COR-L47 (cell line): Measurements from ENCODE around the gene CRYGC.
A peak's percentile ranks its signal among the peaks of the same experiment; 100 is the strongest.
"Not testable (repeated sequence)": the region's sequence is repeated elsewhere in the genome, so short reads cannot be mapped to it uniquely, and the experiment has no call there.

Experiments
- DNase-seq: peaks from one replicate; lab custom pipeline; 2025; lab: John Stamatoyannopoulos, UW

CRYGC gene

GRCh38 chr2:208129744-208130711 is at the start of gene CRYGC:
TSS of gene CRYGC (minus strand) at chr2:208129828. CDS start at chr2:208129792, 36 bp downstream.
- no peak for DNase-seq

GRCh38 chr2:208179028-208179609 is 49.5 kb upstream of the CRYGC start:
- DNase-seq: no peak

GRCh38 chr2:208175840-208176153 is 46.2 kb upstream of the CRYGC start:
- no peak for DNase-seq

- DNase-seq: peak; percentile 72
Measured at GRCh38 chr2:208175069-208175839, 45.6 kb upstream of the CRYGC start.

- no peak for DNase-seq
Measured at GRCh38 chr2:208174144-208174543, 44.5 kb upstream of the CRYGC start.

GRCh38 chr2:208172125-208172524 is 42.5 kb upstream of the CRYGC start:
- DNase-seq: no peak

GRCh38 chr2:208164951-208165755 is 35.5 kb upstream of the CRYGC start:
- no peak for DNase-seq

GRCh38 chr2:208163489-208163888 is 33.9 kb upstream of the CRYGC start, which contains the start of gene CRYGA:
TSS of gene CRYGA (minus strand) at chr2:208163589. CDS start at chr2:208163556, 33 bp downstream.
- DNase-seq: no peak

- no peak for DNase-seq
Measured at GRCh38 chr2:208156439-208156838, 26.8 kb upstream of the CRYGC start.

GRCh38 chr2:208153156-208153555 is 23.5 kb upstream of the CRYGC start:
- DNase-seq: no peak

- no peak for DNase-seq
Measured at GRCh38 chr2:208150956-208151355, 21.3 kb upstream of the CRYGC start.

- no peak for DNase-seq
Measured at GRCh38 chr2:208150094-208150493, 20.5 kb upstream of the CRYGC start.

GRCh38 chr2:208148803-208149202 is 19.2 kb upstream of the CRYGC start:
- no peak for DNase-seq

- DNase-seq: no peak
Measured at GRCh38 chr2:208147759-208148158, 18.1 kb upstream of the CRYGC start.

GRCh38 chr2:208147008-208147407 is 17.4 kb upstream of the CRYGC start:
- no peak for DNase-seq

- no peak for DNase-seq
Measured at GRCh38 chr2:208146006-208146405, 16.4 kb upstream of the CRYGC start, which contains the start of gene CRYGB. TSS of gene CRYGB (minus strand) at chr2:208146158. CDS start at chr2:208146120, 38 bp downstream.

GRCh38 chr2:208142925-208143799 is 13.5 kb upstream of the CRYGC start:
- DNase-seq: peak; percentile 80

- DNase-seq: peak; percentile 97
Measured at GRCh38 chr2:208142240-208142924, 12.8 kb upstream of the CRYGC start.

- DNase-seq: no peak
Measured at GRCh38 chr2:208139447-208139846, 9.8 kb upstream of the CRYGC start.

GRCh38 chr2:208138334-208138733 is 8.7 kb upstream of the CRYGC start:
- DNase-seq: not testable (repeated sequence)
